HEK293 (cell line): ENCODE results near the gene ZNF585A.

Experiments used
- BCL6B ChIP-seq: fragments of 450-650 bp; formaldehyde crosslinking; IDR thresholded peaks from 2 replicates; pipeline ENCODE4 v1.5.1; 2017; ENCODE audit warnings: missing biosample characterization, missing genetic modification characterization
- HOXA7 ChIP-seq: sonication (generic); formaldehyde crosslinking; IDR thresholded peaks from 2 replicates; pipeline ENCODE4 v1.8.1; 2022; ENCODE audit warnings: missing genetic modification reagents, borderline replicate concordance
- HOXC10 ChIP-seq: sonication (generic); formaldehyde crosslinking; IDR thresholded peaks from 2 replicates; pipeline ENCODE4 v1.8.1; 2023; ENCODE audit warnings: mild to moderate bottlenecking, missing genetic modification reagents
- HOXD13 ChIP-seq: sonication (generic); formaldehyde crosslinking; IDR thresholded peaks from 2 replicates; pipeline ENCODE4 v1.8.0; 2022; ENCODE audit warnings: missing genetic modification reagents, borderline replicate concordance
- KLF7 ChIP-seq: fragments of 450-650 bp; formaldehyde crosslinking; IDR thresholded peaks from 2 replicates; pipeline ENCODE4 v1.5.1; 2016; ENCODE audit warnings: missing biosample characterization, missing genetic modification characterization, borderline replicate concordance
- SP7 ChIP-seq: fragments of 450-650 bp; formaldehyde crosslinking; IDR thresholded peaks from 2 replicates; pipeline ENCODE4 v1.5.1; 2016; ENCODE audit warnings: missing biosample characterization, missing genetic modification characterization
- ZFHX2 ChIP-seq: fragments of 450-650 bp; formaldehyde crosslinking; conservative IDR thresholded peaks from 2 replicates; pipeline ENCODE4 v1.5.1; 2016; ENCODE audit warnings: missing biosample characterization, missing genetic modification characterization
- ZNF184 ChIP-seq: fragments of 450-650 bp; IDR thresholded peaks from 2 replicates; pipeline ENCODE4 v1.5.1; 2018; ENCODE audit warnings: missing biosample characterization, mild to moderate bottlenecking, missing genetic modification characterization
- ZNF2 ChIP-seq: fragments of 450-650 bp; formaldehyde crosslinking; IDR thresholded peaks from 2 replicates; pipeline ENCODE4 v1.5.1; 2016; ENCODE audit warnings: missing biosample characterization, missing genetic modification characterization
- ZNF266 ChIP-seq: fragments of 450-650 bp; formaldehyde crosslinking; IDR thresholded peaks from 2 replicates; pipeline ENCODE4 v1.5.1; 2016; ENCODE audit warnings: missing biosample characterization, missing genetic modification characterization, low read depth
- ZNF274 ChIP-seq, 2 experiments: fragments of 200-500 bp in 1 of 2; fragments of 450-650 bp in 1 of 2; sonication (Bioruptor generic) in 1 of 2; formaldehyde crosslinking in 1 of 2; IDR thresholded peaks; 2 replicates each; pipeline versions ENCODE4 v1.5.1 to v1.6.1; 2014 to 2016; ENCODE audit warnings: borderline replicate concordance in 1 of 2, inconsistent platforms in 1 of 2, low read length in 1 of 2, missing biosample characterization in 1 of 2, missing genetic modification characterization in 1 of 2
- ZNF449 ChIP-seq: fragments of 450-650 bp; formaldehyde crosslinking; IDR thresholded peaks from 2 replicates; pipeline ENCODE4 v1.5.1; 2017; ENCODE audit warnings: missing biosample characterization, mild to moderate bottlenecking, missing genetic modification characterization, moderate library complexity
- ZNF488 ChIP-seq: fragments of 450-650 bp; formaldehyde crosslinking; IDR thresholded peaks from 2 replicates; pipeline ENCODE4 v1.5.1; 2016; ENCODE audit warnings: missing biosample characterization, missing genetic modification characterization
- ZNF501 ChIP-seq: fragments of 450-650 bp; formaldehyde crosslinking; IDR thresholded peaks from 2 replicates; pipeline ENCODE4 v1.5.1; 2016; ENCODE audit warnings: missing biosample characterization, missing genetic modification characterization
- ZNF529 ChIP-seq: fragments of 450-650 bp; formaldehyde crosslinking; IDR thresholded peaks from 2 replicates; pipeline ENCODE4 v1.5.1; 2017; ENCODE audit warnings: missing genetic modification characterization, missing biosample characterization; ENCODE audit not compliant: insufficient replicate concordance
- ZNF558 ChIP-seq: fragments of 450-650 bp; formaldehyde crosslinking; IDR thresholded peaks from 2 replicates; pipeline ENCODE4 v1.5.1; 2016; ENCODE audit warnings: missing biosample characterization, missing genetic modification characterization
- ZNF560 ChIP-seq: fragments of 450-650 bp; formaldehyde crosslinking; IDR thresholded peaks from 2 replicates; pipeline ENCODE4 v1.5.1; 2017; ENCODE audit warnings: missing biosample characterization, missing genetic modification characterization, borderline replicate concordance
- ZNF596 ChIP-seq: fragments of 450-650 bp; IDR thresholded peaks from 2 replicates; pipeline ENCODE4 v1.5.0; 2018; ENCODE audit warnings: missing biosample characterization, mild to moderate bottlenecking, missing genetic modification characterization, moderate library complexity
- ZNF660 ChIP-seq: fragments of 450-650 bp; IDR thresholded peaks from 2 replicates; pipeline ENCODE4 v1.5.1; 2018; ENCODE audit warnings: missing biosample characterization, mild to moderate bottlenecking, missing genetic modification characterization
- ZNF747 ChIP-seq: fragments of 450-650 bp; formaldehyde crosslinking; IDR thresholded peaks from 2 replicates; pipeline ENCODE4 v1.5.1; 2016; ENCODE audit warnings: missing biosample characterization, missing genetic modification characterization
- ZNF837 ChIP-seq: fragments of 450-650 bp; formaldehyde crosslinking; IDR thresholded peaks from 2 replicates; pipeline ENCODE4 v1.5.1; 2016; ENCODE audit warnings: missing biosample characterization, missing genetic modification characterization
- ZSCAN30 ChIP-seq: fragments of 450-650 bp; IDR thresholded peaks from 2 replicates; pipeline ENCODE4 v1.5.1; 2018; ENCODE audit warnings: missing biosample characterization, mild to moderate bottlenecking, missing genetic modification characterization, moderate library complexity
- TF ChIP-seq, protein P1 (sequence below): fragments of 450-650 bp; formaldehyde crosslinking; IDR thresholded peaks from 2 replicates; pipeline ENCODE4 v1.5.0; 2017; ENCODE audit warnings: missing biosample characterization, missing genetic modification characterization, borderline replicate concordance
- TF ChIP-seq, protein P2 (sequence below): fragments of 450-650 bp; formaldehyde crosslinking; IDR thresholded peaks from 2 replicates; pipeline ENCODE4 v1.5.1; 2016; ENCODE audit warnings: missing biosample characterization, missing genetic modification characterization
- TF ChIP-seq, protein P3 (sequence below): fragments of 450-650 bp; formaldehyde crosslinking; IDR thresholded peaks from 2 replicates; pipeline ENCODE4 v1.5.1; 2016; ENCODE audit warnings: missing biosample characterization, missing genetic modification characterization, borderline replicate concordance
- TF ChIP-seq, protein P4 (sequence below): fragments of 450-650 bp; formaldehyde crosslinking; IDR thresholded peaks from 2 replicates; pipeline ENCODE4 v1.5.1; 2017; ENCODE audit warnings: missing biosample characterization, missing genetic modification characterization

Gene ZNF585A

DNA sequence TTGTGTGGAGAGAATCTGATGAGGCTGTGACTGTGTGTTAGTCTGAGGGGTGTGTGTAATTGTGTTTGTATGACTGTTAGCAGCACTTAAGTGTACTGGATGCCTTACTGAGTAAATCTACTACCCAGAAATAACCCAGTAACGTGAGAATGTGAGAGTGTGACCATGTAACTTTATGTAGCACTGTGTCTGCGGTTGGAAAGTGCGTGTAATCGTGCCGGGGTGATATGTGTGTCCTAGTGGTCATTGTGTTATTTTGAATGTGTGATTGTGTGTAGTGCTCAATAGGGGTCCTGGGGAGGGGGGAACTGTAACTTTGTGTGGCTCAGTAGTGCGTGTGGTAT lies 46.1 kb upstream of the ZNF585A start (continued):
- TF ChIP-seq ZNF274 (IDR thresholded peaks at IDR 0.05; ENCODE audit: low read length) (no peak), ZNF274 (tag by site-specific recombination; IDR thresholded peaks at IDR 0.05; ENCODE audit: borderline replicate concordance) (peak; percentile 53; the same call in 1 of the 2 replicates), ZNF501 (tag by site-specific recombination) (no peak), HOXC10 (CRISPR knock-in tag) (no peak), ZFHX2 (tag by site-specific recombination) (0 out of 2 replicates have a peak, but pooled peaks have one; percentile 2), ZNF660 (tag by site-specific recombination) (no peak), ZNF449 (tag by site-specific recombination) (no peak), ZNF747 (tag by site-specific recombination) (no peak), SP7 (no peak), BCL6B (tag by site-specific recombination) (no peak), ZNF529 (tag by site-specific recombination) (no peak), HOXD13 (no peak), ZNF184 (no peak), ZNF596 (no peak), ZNF2 (tag by site-specific recombination) (no peak; the same call in 1 of the 2 replicates), ZNF837 (no peak), ZNF560 (tag by site-specific recombination) (no peak), ZNF488 (tag by site-specific recombination) (no peak), ZNF558 (tag by site-specific recombination) (0 out of 2 replicates have a peak, but pooled peaks have one; percentile 14), ZNF266 (tag by site-specific recombination) (no peak; the same call in 1 of the 2 replicates), HOXA7 (CRISPR knock-in tag) (no peak), KLF7 (tag by site-specific recombination) (0 out of 2 replicates have a peak, but pooled peaks have one; percentile 8), ZSCAN30 (tag by site-specific recombination) (no peak)
- TF ChIP-seq, protein P1, sequence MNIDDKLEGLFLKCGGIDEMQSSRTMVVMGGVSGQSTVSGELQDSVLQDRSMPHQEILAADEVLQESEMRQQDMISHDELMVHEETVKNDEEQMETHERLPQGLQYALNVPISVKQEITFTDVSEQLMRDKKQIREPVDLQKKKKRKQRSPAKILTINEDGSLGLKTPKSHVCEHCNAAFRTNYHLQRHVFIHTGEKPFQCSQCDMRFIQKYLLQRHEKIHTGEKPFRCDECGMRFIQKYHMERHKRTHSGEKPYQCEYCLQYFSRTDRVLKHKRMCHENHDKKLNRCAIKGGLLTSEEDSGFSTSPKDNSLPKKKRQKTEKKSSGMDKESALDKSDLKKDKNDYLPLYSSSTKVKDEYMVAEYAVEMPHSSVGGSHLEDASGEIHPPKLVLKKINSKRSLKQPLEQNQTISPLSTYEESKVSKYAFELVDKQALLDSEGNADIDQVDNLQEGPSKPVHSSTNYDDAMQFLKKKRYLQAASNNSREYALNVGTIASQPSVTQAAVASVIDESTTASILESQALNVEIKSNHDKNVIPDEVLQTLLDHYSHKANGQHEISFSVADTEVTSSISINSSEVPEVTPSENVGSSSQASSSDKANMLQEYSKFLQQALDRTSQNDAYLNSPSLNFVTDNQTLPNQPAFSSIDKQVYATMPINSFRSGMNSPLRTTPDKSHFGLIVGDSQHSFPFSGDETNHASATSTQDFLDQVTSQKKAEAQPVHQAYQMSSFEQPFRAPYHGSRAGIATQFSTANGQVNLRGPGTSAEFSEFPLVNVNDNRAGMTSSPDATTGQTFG (tag by site-specific recombination): peak; percentile 9; the same call in 1 of the 2 replicates
- TF ChIP-seq, protein P2, sequence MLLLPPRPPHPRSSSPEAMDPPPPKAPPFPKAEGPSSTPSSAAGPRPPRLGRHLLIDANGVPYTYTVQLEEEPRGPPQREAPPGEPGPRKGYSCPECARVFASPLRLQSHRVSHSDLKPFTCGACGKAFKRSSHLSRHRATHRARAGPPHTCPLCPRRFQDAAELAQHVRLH: no peak
- TF ChIP-seq, protein P3, sequence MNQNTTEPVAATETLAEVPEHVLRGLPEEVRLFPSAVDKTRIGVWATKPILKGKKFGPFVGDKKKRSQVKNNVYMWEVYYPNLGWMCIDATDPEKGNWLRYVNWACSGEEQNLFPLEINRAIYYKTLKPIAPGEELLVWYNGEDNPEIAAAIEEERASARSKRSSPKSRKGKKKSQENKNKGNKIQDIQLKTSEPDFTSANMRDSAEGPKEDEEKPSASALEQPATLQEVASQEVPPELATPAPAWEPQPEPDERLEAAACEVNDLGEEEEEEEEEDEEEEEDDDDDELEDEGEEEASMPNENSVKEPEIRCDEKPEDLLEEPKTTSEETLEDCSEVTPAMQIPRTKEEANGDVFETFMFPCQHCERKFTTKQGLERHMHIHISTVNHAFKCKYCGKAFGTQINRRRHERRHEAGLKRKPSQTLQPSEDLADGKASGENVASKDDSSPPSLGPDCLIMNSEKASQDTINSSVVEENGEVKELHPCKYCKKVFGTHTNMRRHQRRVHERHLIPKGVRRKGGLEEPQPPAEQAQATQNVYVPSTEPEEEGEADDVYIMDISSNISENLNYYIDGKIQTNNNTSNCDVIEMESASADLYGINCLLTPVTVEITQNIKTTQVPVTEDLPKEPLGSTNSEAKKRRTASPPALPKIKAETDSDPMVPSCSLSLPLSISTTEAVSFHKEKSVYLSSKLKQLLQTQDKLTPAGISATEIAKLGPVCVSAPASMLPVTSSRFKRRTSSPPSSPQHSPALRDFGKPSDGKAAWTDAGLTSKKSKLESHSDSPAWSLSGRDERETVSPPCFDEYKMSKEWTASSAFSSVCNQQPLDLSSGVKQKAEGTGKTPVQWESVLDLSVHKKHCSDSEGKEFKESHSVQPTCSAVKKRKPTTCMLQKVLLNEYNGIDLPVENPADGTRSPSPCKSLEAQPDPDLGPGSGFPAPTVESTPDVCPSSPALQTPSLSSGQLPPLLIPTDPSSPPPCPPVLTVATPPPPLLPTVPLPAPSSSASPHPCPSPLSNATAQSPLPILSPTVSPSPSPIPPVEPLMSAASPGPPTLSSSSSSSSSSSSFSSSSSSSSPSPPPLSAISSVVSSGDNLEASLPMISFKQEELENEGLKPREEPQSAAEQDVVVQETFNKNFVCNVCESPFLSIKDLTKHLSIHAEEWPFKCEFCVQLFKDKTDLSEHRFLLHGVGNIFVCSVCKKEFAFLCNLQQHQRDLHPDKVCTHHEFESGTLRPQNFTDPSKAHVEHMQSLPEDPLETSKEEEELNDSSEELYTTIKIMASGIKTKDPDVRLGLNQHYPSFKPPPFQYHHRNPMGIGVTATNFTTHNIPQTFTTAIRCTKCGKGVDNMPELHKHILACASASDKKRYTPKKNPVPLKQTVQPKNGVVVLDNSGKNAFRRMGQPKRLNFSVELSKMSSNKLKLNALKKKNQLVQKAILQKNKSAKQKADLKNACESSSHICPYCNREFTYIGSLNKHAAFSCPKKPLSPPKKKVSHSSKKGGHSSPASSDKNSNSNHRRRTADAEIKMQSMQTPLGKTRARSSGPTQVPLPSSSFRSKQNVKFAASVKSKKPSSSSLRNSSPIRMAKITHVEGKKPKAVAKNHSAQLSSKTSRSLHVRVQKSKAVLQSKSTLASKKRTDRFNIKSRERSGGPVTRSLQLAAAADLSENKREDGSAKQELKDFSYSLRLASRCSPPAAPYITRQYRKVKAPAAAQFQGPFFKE (tag by site-specific recombination): no peak
- TF ChIP-seq, protein P4, sequence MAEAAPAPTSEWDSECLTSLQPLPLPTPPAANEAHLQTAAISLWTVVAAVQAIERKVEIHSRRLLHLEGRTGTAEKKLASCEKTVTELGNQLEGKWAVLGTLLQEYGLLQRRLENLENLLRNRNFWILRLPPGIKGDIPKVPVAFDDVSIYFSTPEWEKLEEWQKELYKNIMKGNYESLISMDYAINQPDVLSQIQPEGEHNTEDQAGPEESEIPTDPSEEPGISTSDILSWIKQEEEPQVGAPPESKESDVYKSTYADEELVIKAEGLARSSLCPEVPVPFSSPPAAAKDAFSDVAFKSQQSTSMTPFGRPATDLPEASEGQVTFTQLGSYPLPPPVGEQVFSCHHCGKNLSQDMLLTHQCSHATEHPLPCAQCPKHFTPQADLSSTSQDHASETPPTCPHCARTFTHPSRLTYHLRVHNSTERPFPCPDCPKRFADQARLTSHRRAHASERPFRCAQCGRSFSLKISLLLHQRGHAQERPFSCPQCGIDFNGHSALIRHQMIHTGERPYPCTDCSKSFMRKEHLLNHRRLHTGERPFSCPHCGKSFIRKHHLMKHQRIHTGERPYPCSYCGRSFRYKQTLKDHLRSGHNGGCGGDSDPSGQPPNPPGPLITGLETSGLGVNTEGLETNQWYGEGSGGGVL (tag by site-specific recombination): no peak
